Measurements from ENCODE around the gene MSANTD1.

MSANTD1 gene

DNA sequence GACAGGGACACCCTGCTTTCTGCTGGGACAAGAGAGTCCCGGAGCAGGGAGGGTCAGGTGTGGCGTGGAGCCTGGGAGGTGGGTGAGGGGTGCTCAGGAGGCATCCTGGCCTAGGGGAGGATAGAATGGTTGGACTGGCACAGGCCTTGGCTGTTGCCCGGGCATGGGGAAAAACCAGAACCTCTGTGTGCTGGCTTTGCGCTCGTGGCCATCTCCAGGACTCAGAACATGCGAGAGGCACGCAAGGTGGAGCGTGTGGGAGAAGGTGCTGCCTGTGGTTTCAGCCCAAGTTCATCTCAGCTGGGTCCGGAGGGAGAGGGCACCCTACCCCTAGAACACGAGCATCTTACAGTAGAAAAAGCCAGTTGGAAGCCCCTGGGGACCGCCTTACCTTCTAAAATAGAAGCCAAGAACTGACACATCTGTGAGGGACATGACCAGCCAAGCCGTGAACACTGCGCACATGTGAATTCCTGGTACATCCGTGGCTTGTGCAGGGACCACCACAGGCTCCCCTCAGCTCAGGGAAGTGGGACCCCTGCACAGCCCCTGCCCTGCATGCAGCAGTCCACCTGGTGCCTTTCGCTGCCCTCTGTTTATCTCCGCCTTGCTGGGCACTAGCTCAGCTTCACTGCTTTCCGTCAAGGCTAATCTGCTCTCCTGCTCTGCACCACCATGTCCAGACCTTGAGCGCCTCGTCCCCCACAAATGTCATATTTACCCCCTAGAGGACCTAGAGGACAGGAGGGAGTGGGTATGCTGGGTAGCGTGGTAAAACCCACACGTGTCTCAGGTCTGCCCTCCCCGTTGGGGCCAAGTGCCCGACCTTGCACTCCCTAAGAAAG lies 13.5 kb downstream of the MSANTD1 start:
- ChIA-PET POLR2A (no interaction called here), CTCF (interaction anchor here (0.6 kb wide), 1 partner anchor 1530 kb away, joined by 3 read pairs; no protein-coding TSS in a partner anchor)
- TF ChIP-seq SUZ12 (IDR thresholded peaks at IDR 0.05) (no peak), ARNT (IDR thresholded peaks at IDR 0.05) (no peak), ELF4 (IDR thresholded peaks at IDR 0.05) (no peak), SP1 (IDR thresholded peaks at IDR 0.05) (no peak)
- DNase-seq (ENCODE audit: extremely low spot score) = no peak

DNA sequence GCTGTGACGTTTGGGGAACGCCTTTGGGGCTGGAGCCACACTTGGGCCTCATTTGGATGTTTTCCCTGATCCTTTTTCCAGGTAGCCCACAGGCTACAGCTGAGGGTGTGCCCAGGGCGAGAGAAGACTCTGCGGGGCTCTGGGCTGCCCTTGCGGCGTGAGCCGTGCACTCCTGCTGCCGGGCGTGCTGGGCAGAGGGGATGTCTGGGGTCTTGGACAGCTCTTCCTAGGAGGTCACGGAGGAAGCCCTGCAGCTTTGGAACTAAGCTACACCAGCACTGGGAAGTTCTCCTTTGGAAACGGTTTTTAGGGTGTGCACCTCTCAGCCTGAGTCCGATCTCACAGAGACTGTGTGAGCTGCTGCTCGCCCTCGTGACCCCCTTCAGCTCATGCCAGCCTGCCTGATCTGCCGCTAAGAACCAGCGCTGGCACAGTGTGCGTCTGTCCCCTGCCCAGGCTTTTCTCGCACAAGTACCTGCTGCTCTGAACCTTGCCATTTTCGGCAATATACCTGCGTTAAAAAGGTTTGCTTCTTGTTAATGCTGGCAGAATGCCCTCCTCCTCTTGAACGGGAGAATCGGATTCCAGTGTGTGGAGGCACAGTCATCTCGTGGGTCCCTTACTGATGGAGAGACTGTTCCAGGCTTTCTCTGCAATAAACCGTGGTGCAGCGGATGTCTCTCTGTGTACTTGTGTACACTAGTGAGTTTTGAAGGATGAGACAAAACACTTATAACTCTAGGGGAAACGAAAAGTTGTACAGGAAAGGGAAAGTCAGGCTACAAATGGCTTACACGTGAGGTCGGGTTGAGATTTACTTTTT lies 14.3 kb downstream of the MSANTD1 start:
- TF ChIP-seq FOXA1 (IDR thresholded peaks at IDR 0.05) = no peak
- TF ChIP-seq BHLHE40 (IDR thresholded peaks at IDR 0.05; ENCODE audit: borderline replicate concordance) = no peak
- TF ChIP-seq L3MBTL2 (conservative IDR thresholded peaks at IDR 0.05) = no peak
- TF ChIP-seq ARNT (IDR thresholded peaks at IDR 0.05) = no peak
- TF ChIP-seq SUZ12 (IDR thresholded peaks at IDR 0.05) = no peak
- no peak for TF ChIP-seq CTBP1 (IDR thresholded peaks at IDR 0.05; ENCODE audit: borderline replicate concordance)
- no peak for TF ChIP-seq ZNF384 (IDR thresholded peaks at IDR 0.05)
- no peak for TF ChIP-seq SP1 (IDR thresholded peaks at IDR 0.05)
- TF ChIP-seq ELF4 (IDR thresholded peaks at IDR 0.05) = no peak
- no peak for TF ChIP-seq FOXK2 (IDR thresholded peaks at IDR 0.05)
- no peak for TF ChIP-seq LEF1 (IDR thresholded peaks at IDR 0.05; ENCODE audit: borderline replicate concordance)
- TF ChIP-seq TARDBP (IDR thresholded peaks at IDR 0.05) = no peak
- no peak for TF ChIP-seq HDGF (IDR thresholded peaks at IDR 0.05; ENCODE audit: borderline replicate concordance)
- TF ChIP-seq FOXM1 (IDR thresholded peaks at IDR 0.05; ENCODE audit: borderline replicate concordance) = no peak
- TF ChIP-seq, protein P1, sequence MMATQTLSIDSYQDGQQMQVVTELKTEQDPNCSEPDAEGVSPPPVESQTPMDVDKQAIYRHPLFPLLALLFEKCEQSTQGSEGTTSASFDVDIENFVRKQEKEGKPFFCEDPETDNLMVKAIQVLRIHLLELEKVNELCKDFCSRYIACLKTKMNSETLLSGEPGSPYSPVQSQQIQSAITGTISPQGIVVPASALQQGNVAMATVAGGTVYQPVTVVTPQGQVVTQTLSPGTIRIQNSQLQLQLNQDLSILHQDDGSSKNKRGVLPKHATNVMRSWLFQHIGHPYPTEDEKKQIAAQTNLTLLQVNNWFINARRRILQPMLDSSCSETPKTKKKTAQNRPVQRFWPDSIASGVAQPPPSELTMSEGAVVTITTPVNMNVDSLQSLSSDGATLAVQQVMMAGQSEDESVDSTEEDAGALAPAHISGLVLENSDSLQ (IDR thresholded peaks at IDR 0.05) = no peak
- DNase-seq (ENCODE audit: extremely low spot score) = no peak
- ChIA-PET CTCF (interaction anchor here (0.6 kb wide), 1 partner anchor 1529 kb away, joined by 3 read pairs; no protein-coding TSS in a partner anchor), POLR2A (no interaction called here)

DNA sequence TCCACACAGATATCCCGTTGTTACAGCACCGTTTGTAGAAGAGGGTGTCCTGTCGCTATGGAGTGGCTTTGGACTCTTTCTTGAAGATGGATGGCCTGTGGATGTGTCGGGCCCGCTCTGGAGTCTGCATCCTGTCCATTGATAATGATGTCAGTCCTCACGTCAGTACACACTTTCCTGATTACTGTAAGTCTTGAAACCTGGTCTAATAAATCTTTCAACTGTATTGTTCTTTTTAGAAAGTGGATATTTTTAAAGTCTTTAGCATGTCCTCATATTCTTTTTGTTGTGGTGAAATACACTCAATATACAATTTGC lies 14.9 kb downstream of the MSANTD1 start:
- POLR2A ChIA-PET = no interaction called here
- TF ChIP-seq, protein P1 (IDR thresholded peaks at IDR 0.05) = no peak
- TF ChIP-seq FOXM1 (IDR thresholded peaks at IDR 0.05; ENCODE audit: borderline replicate concordance) (no peak), CTBP1 (IDR thresholded peaks at IDR 0.05; ENCODE audit: borderline replicate concordance) (no peak), ZNF384 (IDR thresholded peaks at IDR 0.05) (no peak)
- DNase-seq (ENCODE audit: extremely low spot score) = no peak
- CTCF ChIA-PET = no interaction called here

DNA sequence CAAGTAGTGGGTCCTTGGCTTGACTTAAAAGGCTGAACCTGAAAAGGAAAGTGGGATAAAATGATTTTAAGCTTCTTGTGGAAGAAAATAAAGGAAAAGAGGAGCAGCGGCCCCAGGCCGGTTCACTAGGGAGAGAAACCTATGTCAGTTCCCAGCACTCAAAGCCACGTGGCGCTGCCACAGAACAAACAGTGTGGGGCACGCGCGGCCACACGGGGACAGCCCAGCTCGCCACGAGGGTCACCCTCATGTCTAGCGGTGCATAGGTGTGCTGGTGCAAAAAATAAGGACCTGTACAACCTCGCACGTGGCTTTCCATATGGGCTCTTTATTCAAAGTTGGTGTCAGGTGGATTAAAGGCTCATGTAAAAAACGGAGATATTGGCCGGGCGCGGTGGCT lies 17.1 kb downstream of the MSANTD1 start:
- TF ChIP-seq FOXK2 (IDR thresholded peaks at IDR 0.05) (no peak), ELF4 (IDR thresholded peaks at IDR 0.05) (no peak), ZNF384 (IDR thresholded peaks at IDR 0.05) (no peak), SUZ12 (IDR thresholded peaks at IDR 0.05) (no peak), SP1 (IDR thresholded peaks at IDR 0.05) (no peak), BHLHE40 (IDR thresholded peaks at IDR 0.05; ENCODE audit: borderline replicate concordance) (no peak), LEF1 (IDR thresholded peaks at IDR 0.05; ENCODE audit: borderline replicate concordance) (no peak), FOXA1 (IDR thresholded peaks at IDR 0.05) (no peak), HDGF (IDR thresholded peaks at IDR 0.05; ENCODE audit: borderline replicate concordance) (no peak)
- ChIA-PET CTCF (interaction anchor here (0.6 to 1.2 kb wide), 2 partner anchors 22 to 215 kb away, joined by 3 read pairs; no protein-coding TSS in a partner anchor), POLR2A (no interaction called here)
- DNase-seq (ENCODE audit: extremely low spot score) = no peak

DNA sequence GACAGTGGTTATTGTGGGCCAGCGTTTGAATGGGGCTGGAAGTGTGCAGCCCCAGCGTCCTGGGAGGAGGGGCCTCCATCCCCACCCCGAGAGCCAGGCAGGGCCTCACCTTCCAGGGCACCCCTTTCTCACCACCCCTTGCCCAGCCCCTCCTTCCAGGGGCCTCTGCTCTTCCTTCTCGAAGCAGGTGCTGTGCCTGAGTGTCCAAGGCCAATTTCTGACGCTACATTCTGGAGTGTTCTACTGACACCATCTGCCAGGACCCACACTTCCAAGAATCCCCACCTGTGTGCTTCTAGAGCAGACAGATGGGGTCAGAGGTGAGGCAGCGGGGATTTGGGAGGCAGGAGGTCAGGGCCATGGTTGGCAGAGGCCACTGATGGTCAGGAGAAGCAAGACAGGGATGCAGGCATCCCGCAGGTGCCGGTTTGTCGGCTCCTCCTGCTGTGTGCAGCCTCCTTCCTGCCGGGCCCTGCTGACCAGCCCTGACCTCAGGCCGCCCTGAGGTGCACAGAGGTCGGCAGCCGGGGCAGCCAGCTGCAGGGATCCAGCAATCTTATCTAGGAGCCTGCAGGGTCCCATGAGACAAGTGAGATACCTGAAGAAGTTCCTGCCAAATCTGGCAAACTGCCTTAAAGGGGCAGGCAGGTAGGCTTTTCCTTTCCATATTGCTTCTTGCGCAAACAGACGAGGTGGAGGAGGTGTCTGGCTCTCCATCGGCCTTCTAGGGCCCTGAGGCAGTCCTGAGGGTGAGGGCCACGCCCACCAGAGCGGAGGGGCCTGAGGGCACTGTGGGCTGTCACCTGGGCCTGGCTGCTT lies 18.8 kb downstream of the MSANTD1 start:
- DNase-seq (ENCODE audit: extremely low spot score) = no peak
- CTCF ChIA-PET = no interaction called here
- no peak for TF ChIP-seq BHLHE40 (IDR thresholded peaks at IDR 0.05; ENCODE audit: borderline replicate concordance)
- TF ChIP-seq FOXA1 (IDR thresholded peaks at IDR 0.05) = no peak
- POLR2A ChIA-PET = no interaction called here

DNA sequence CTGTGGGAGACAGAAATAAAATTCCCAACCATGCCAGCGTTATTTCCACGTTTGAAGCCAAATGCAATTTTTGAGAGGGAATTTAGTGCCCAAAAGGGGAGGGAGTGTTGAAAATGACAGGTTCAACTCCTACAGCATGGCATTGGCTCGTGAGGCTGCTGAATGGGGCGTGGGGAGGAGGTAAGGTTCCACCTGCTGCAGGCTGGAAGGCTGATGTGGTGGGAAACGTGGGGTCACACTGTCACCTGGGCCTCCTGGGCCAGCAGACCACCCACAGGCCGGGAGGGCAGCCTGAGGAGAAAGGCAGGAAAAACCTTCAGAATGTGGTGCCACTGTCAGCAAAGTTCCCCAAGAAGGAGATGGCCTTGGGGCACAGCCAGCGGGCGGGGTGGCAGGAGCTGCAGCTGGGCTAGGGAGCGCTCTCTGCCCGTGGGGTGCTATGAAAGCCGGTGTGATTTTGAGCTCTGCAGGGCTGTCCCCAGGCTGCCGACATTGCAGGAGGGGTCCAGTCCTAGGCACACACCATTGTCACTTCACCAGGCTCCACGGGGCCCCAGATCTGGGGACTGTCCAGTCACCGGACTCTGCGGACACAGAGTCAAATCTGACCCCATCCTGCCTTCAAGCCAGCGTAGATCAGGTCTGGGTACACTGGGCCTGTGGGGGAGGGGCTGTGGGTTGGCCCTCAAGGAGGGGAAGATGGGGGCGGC lies 19.6 kb downstream of the MSANTD1 start:
- ChIA-PET CTCF (no interaction called here), POLR2A (no interaction called here)
- no peak for DNase-seq (ENCODE audit: extremely low spot score)
- TF ChIP-seq, protein P1 (IDR thresholded peaks at IDR 0.05) = no peak
- TF ChIP-seq SUZ12 (IDR thresholded peaks at IDR 0.05) = no peak
- TF ChIP-seq ARNT (IDR thresholded peaks at IDR 0.05) = no peak
- TF ChIP-seq TARDBP (IDR thresholded peaks at IDR 0.05) = no peak
- TF ChIP-seq FOXM1 (IDR thresholded peaks at IDR 0.05; ENCODE audit: borderline replicate concordance) = no peak
- no peak for TF ChIP-seq ZNF384 (IDR thresholded peaks at IDR 0.05)
- no peak for TF ChIP-seq NFRKB (IDR thresholded peaks at IDR 0.05)
- no peak for TF ChIP-seq FOXA1 (IDR thresholded peaks at IDR 0.05)
- TF ChIP-seq L3MBTL2 (conservative IDR thresholded peaks at IDR 0.05) = no peak
- TF ChIP-seq FOXK2 (IDR thresholded peaks at IDR 0.05) = no peak
- no peak for TF ChIP-seq LEF1 (IDR thresholded peaks at IDR 0.05; ENCODE audit: borderline replicate concordance)
- TF ChIP-seq HDGF (IDR thresholded peaks at IDR 0.05; ENCODE audit: borderline replicate concordance) = no peak
- TF ChIP-seq BHLHE40 (IDR thresholded peaks at IDR 0.05; ENCODE audit: borderline replicate concordance) = no peak
- no peak for TF ChIP-seq CTBP1 (IDR thresholded peaks at IDR 0.05; ENCODE audit: borderline replicate concordance)
- no peak for TF ChIP-seq SP1 (IDR thresholded peaks at IDR 0.05)
- no peak for TF ChIP-seq ELF4 (IDR thresholded peaks at IDR 0.05)

All from HEK293T (cell line).